Posterior cingulate gyrus (tissue), 11 donors: ENCODE results near the gene JAG2.

Source experiments
- DNase-seq, 10 donors: peaks; one replicate each; pipeline versions ENCODE4 v3.0.0 to v3.0.0-alpha.2; 2020 to 2021; ENCODE audit warnings: mixed read lengths in 3 of 10
- intact Hi-C: fragments of 100-400 bp; cut with DNase I; formaldehyde crosslinking; loops from one replicate; pipeline ENCODE4 v1.15.1; 2023

Gene JAG2

GRCh38 chr14:105185001-105185400 lies 16.4 kb upstream of the JAG2 start:
- no peak for DNase-seq
- intact Hi-C loops = no loop called here

- intact Hi-C loops = no loop called here
- DNase-seq = no peak
These were observed 15.9 kb upstream of the JAG2 start for GRCh38 chr14:105184461-105184860.

- intact Hi-C loops = no loop called here
- no peak for DNase-seq
These were observed 13.9 kb upstream of the JAG2 start for GRCh38 chr14:105182296-105183020.

GRCh38 chr14:105181549-105182295 lies 13.1 kb upstream of the JAG2 start:
- DNase-seq = no peak
- intact Hi-C loops = no loop called here

GRCh38 chr14:105180592-105181548 lies 12.3 kb upstream of the JAG2 start, which contains the start of gene NUDT14:
TSS of gene NUDT14 (minus strand) at chr14:105181312. CDS start at chr14:105181209, 103 bp downstream.
- DNase-seq = peak in 5 of 10 donors; percentile 62 to 93 (median 67)
- intact Hi-C loops = no loop called here

- intact Hi-C loops = no loop called here
- no peak for DNase-seq
These were observed 10.6 kb upstream of the JAG2 start for GRCh38 chr14:105179191-105179590.

- intact Hi-C loops = no loop called here
- no peak for DNase-seq
These were observed 10.2 kb upstream of the JAG2 start for GRCh38 chr14:105178868-105179140.

GRCh38 chr14:105178069-105178867 lies 9.7 kb upstream of the JAG2 start:
- intact Hi-C loops = no loop called here
- no peak for DNase-seq

- DNase-seq = no peak
- intact Hi-C loops = no loop called here
These were observed 8.5 kb upstream of the JAG2 start for GRCh38 chr14:105177082-105177481.

GRCh38 chr14:105176513-105176912 lies 7.9 kb upstream of the JAG2 start:
- no peak for DNase-seq
- intact Hi-C loops = no loop called here

GRCh38 chr14:105173901-105174894 lies 5.6 kb upstream of the JAG2 start:
- no peak for DNase-seq
- intact Hi-C loops = no loop called here

- intact Hi-C loops = no loop called here
These were observed 4.6 kb upstream of the JAG2 start for GRCh38 chr14:105173145-105173544.

GRCh38 chr14:105172476-105172875 lies 3.9 kb upstream of the JAG2 start:
- intact Hi-C loops = no loop called here

More at GRCh38 chr14:105173145-105173544, 4.6 kb upstream of the JAG2 start:
- DNase-seq = no peak

GRCh38 chr14:105171004-105171673 lies 2.6 kb upstream of the JAG2 start:
- DNase-seq = no peak
- intact Hi-C loops = no loop called here

More at GRCh38 chr14:105172476-105172875, 3.9 kb upstream of the JAG2 start:
- no peak for DNase-seq

- no peak for DNase-seq
These were observed 1.4 kb upstream of the JAG2 start for GRCh38 chr14:105169776-105170655.

GRCh38 chr14:105168979-105169507 lies 467 bp upstream of the JAG2 start:
- peak in 2 of 10 donors; percentile 29 to 44 for DNase-seq
- intact Hi-C loops = loop anchor here (5.0 kb wide), 1 partner anchor 77 kb away; no protein-coding TSS in a partner anchor

More at GRCh38 chr14:105169776-105170655, 1.4 kb upstream of the JAG2 start:
- intact Hi-C loops = loop anchor here (5.0 kb wide), 1 partner anchor 78 kb away; no protein-coding TSS in a partner anchor

- intact Hi-C loops = loop anchor here (5.0 kb wide), 1 partner anchor 76 kb away; no protein-coding TSS in a partner anchor
- no peak for DNase-seq
These were observed 519 bp downstream of the JAG2 start for GRCh38 chr14:105168093-105168420.
